CD4-positive, alpha-beta T cell treated with Interferon gamma for 1 hour (primary cell): ENCODE measurements around the gene UGCG.
"Not testable (repeated sequence)": the region's sequence is repeated elsewhere in the genome, so short reads cannot be mapped to it uniquely, and the experiment has no call there.

Experiments used
- DNase-seq: peaks from one replicate; pipeline ENCODE4 v3.0.0-alpha.2; 2020

Gene UGCG

DNA sequence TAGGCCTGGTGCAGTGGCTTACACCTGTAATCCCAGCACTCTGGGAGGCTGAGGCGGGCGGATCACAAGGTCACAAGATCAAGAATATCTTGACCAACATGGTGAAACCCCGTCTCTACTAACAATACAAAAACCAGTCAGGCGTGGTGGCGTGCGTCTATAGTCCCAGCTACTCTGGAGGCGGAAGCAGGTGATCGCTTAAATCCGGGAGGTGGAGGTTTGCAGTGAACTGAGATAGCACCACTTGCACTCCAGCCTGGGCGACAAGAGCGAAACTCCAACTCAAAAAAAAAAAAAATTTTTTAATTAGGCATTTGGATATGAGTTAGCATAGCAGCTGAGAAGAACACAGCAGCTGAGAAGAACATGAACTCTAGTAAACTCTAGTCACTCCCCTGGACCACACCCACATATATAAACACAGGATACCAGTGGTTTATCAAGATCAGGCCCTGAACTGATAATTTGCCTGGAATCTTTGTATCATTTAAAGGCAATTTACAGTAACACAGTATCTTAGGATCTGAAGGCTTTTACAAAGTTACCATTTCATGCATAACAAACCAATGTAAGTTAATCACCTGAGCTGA, 4.6 kb upstream of the UGCG start:
- no peak for DNase-seq

- no peak for DNase-seq
Measured at GRCh38 chr9:111896942-111897600, 457 bp downstream of the UGCG start.

GRCh38 chr9:111897601-111898137, 1.1 kb downstream of the UGCG start:
- DNase-seq: no peak

- DNase-seq: no peak
Measured at GRCh38 chr9:111898331-111899096, 1.9 kb downstream of the UGCG start.

GRCh38 chr9:111900151-111900857, 3.7 kb downstream of the UGCG start:
- DNase-seq: no peak

GRCh38 chr9:111900858-111901612, 4.4 kb downstream of the UGCG start:
- DNase-seq: no peak

- DNase-seq: no peak
Measured at GRCh38 chr9:111902391-111903139, 6.0 kb downstream of the UGCG start.

GRCh38 chr9:111903535-111903934, 6.9 kb downstream of the UGCG start:
- not testable (repeated sequence) for DNase-seq

- no peak for DNase-seq
Measured at GRCh38 chr9:111904026-111904425, 7.4 kb downstream of the UGCG start.

- no peak for DNase-seq
Measured at GRCh38 chr9:111904891-111905291, 8.3 kb downstream of the UGCG start.

GRCh38 chr9:111907147-111907546, 10.5 kb downstream of the UGCG start:
- no peak for DNase-seq

- no peak for DNase-seq
Measured at GRCh38 chr9:111909444-111909843, 12.8 kb downstream of the UGCG start.

DNA sequence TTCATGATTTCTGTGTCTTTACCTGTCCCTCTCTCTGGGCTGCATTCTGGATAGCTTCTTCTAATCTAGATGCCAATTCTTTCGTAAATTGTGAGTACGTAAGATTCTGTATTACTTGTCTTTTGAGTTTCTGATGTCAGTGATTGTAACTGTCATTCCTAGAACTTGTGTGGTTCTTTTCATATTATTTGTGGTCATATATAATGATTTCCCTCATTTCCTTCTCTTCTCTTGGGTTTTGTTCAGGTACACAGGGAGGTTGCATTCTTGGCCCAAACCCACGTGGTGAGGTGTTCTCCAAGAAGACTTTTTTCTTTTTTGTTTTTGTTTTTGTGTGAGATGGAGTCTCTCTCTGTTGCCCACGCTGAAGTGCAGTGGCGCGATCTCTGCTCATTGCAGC, 13.8 kb downstream of the UGCG start:
- no peak for DNase-seq

DNA sequence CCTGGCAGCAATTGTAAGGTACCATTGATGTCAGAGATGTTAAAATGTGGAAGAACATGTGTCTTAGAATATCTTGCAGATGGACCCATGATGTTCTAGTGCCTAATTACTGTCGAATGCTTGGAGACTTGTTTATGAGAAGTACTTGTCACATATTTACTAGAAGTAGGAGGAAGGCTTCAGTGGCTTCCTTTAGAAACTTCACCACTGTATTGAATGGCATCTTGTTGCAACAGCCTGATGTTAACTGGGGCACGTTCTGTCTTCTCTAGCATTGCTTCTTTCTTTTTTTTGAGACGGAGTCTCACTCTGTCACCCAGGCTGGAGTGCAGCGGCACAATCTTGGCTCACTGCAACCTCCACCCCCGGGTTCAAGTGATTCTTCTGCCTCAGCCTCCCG, 16.5 kb downstream of the UGCG start:
- DNase-seq: no peak

- no peak for DNase-seq
Measured at GRCh38 chr9:111914749-111915424, 18.3 kb downstream of the UGCG start.

GRCh38 chr9:111915425-111915758, 18.8 kb downstream of the UGCG start:
- DNase-seq: no peak

GRCh38 chr9:111916234-111916645, 19.6 kb downstream of the UGCG start:
- DNase-seq: no peak

- DNase-seq: no peak
Measured at GRCh38 chr9:111917201-111917600, 20.6 kb downstream of the UGCG start.

- no peak for DNase-seq
Measured at GRCh38 chr9:111917980-111918379, 21.4 kb downstream of the UGCG start.

- no peak for DNase-seq
Measured at GRCh38 chr9:111919875-111920274, 23.3 kb downstream of the UGCG start.

DNA sequence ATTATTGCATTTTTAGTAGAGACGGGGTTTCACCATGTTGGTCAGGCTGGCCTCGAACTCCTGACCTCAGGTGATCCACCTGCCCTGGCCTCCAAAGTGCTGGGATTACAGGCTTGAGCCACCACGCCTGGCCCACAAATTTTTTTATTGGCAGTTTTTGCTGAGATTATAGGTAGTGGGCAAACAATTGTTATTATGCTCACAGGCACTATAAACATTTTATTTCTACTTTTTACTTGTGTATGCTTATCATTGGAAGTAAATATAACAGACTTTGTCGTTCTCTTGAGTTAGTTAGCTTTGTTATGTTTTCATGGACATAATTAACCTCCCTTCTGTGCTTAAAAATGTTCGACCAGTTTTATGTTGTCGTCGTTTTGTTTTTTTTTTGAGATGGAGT, 23.9 kb downstream of the UGCG start:
- no peak for DNase-seq
